GM21737 (cell line): ENCODE data around the gene ZC3H12A.
A peak's percentile ranks its signal among the peaks of the same experiment; 100 is the strongest.
"Not testable (repeated sequence)": the region's sequence is repeated elsewhere in the genome, so short reads cannot be mapped to it uniquely, and the experiment has no call there.

Source experiments
- ATAC-seq: cut with Tn5 transposase; IDR thresholded peaks from one replicate; pipeline ENCODE4 v1.9.1; 2021; ENCODE audit warnings: mild to moderate bottlenecking, moderate library complexity; ENCODE audit not compliant: unreplicated experiment

Gene ZC3H12A

DNA sequence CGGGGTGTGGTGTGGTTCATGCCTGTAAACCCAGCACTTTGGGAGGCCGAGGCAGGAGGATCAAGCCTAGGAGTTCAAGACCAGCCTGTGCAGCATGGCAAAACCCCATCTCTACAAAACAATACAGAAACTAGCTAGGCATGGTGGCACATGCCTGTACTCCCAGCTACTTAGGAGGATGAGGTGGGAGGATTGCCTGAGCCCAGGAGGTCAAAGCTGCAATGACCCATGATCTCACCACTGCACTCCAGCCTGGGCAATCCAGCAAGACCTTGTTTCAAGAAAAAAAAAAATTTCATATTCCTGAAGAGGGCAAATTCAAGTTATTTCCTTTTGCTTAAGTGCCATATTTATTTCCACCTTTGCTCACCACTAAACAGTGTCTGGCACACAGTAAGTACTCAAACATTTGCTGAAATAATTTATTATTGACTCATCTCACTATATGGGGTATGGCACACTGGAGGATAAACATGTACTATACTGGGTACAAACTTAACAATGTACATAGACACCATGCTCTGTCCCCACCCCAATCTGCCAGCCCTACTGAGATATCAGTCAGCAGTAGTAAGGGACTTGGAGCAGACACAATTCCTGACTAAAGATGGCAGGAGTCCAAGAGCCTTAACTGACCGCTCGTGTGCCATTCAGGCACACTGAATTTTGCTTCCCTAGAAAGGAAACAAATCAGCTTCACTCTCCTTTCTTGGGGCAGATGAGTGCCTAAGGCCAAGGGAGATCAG is 24.7 kb downstream of the ZC3H12A start:
- ATAC-seq: no peak

DNA sequence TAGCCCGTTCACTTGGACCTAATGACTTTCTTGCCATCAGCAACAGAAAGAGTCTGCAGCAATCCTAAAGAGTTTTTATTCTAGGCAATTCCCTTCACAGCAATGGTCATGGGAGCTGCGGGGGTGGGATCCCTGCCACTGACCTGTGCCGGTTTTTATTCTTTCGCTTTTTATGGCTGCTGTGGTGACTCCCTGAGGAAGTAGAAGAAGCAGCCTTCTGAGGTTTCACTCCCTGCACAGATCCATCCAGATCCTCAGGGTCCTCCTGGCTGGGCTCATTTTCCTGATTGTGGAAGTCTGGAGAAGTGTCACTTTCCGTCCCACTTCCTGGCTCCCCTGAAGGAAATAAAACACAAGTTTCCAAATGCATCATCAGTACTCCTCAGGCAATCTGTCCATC is 27.3 kb downstream of the ZC3H12A start:
- ATAC-seq: no peak

DNA sequence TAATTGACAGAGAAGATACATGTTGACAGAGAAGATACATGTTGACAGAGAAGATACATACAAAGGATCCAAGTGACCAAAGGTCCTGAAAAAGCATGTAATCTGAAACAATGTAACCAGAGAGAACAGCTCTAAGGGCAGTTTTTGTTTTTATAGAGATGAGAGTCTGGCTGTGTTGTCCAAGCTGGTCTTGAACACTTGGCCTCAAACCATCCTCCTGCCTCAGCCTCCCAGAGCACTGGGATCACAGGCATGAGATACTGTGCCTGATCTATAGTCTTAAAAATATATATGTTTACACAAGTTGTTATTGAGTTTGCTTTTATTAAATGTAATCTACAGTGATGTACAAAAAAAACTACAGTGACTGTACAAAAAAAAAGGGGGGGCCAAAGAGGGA is 27.7 kb downstream of the ZC3H12A start:
- ATAC-seq: no peak

DNA sequence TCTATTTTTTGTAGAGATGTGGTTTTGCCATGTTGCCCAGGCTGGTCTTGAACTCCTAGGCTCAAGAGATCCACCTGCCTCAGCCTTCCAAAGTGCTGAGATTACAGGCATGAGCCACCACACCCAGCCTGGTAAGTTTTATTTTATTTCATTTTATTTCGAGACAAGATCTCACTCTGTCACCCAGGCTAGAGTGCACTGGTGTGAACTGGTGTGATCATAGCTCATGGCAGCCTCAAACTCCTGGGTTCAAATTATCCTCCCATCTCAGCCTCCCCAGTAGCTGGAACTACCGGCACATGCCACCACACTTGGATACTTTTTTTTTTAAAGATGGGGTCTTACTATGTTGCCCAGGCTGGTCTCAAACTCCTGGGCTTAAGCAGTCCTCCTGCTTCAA is 28.4 kb downstream of the ZC3H12A start:
- not testable (repeated sequence) for ATAC-seq

DNA sequence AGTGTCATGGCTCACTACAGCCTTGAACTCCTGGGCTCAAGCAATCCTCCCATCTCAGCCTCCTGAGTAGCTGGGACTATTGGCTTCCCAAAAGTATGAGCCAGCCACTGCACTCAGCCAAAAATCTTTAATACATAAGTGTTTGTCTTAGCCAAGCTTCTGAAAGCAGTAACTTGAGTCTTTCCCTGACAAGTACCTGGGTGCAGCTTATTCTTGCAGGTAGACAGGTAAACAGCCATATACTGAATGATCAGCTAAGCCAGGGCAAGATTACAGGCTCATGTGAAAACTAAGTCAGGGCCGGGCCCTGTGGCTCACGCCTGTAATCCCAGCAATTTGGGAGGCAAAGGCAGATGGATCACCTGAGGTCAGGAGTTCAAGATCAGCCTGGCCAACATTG is 32.4 kb downstream of the ZC3H12A start:
- ATAC-seq: no peak

DNA sequence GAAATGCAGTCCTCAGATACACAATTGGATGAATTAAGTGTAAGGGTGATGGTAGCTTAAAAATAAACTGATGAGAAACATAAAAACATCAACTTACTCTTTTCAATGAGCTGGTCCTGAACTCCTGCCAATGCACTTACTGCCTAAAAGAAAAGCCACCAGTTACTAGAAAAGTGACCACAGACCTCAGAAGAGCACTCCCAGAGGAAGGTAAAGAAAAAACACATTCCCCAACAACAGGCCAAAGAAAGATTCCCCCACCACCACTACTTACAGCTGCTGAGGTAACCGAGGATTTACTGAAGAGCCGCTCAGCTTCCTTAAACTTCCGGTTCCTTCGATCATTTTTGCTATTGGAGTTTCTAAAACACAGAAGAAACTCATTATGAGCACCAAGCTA is 34.8 kb downstream of the ZC3H12A start:
- no peak for ATAC-seq

DNA sequence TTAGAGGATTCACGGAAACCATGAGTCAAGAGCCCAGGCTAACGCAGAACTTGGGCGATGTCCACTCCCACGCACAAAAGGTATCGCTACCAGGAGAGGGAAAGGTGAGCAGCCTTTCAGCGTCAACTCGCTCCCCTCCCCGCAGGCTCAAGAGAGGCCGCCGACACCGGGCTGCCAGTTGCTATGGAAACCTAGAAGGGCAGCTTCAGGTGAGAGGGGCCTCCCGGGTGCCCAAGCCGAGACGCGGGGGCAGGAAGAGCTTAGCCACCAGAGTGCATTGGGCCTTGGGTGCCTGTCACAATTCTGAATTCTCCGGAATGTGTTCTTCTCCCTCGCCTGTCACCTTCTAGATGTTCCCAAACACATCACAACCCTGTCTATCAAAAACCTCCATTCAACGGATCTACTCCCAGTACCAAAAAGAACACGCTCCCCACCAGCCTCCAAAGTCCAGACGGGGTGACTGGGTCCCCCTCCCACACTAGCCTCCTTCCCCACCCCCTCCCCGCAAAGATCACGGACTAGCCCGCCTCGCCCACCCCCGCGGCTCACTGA is 39.5 kb downstream of the ZC3H12A start:
- peak; percentile 19 for ATAC-seq

DNA sequence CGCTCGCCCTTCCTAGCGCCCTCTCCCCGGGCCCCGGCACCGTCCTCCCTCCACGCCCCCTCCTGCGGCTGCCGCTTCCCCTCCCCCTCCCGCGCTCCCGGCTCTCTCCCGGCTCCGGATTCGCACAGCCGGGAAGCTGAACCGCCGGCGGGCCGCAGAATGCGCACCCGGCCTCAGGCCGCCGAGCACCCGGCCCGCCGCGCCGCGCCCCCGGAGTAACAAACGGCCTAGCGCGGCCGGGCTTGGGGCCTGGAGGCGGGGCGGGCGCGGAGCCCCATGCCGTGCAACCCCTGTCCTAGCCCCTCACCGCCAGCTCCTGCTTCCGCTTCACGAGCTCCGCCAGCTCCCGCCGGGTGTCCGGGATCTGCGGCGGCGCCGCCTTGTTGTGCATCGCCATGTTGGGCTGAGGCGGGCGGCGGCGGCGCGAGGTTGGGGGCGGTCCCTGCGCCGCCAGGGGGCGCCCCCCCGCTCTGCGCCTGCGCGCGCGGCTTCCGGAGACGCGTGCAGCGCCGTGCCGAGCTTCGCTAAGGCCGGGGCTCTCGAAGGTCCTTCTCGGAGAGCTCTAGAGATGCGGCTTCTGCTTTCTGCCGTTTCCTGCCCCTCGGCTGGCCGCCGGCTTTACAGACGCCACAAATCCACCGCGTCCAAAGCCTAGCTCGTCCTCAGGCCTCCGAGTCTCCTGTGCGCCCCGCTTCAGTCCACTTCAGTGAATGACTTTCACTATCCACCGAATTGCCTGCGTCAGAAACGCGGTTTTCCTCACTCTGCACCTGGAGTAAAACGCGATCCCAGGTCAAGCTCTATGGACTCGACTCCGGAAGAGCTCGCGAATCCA is 40.2 kb downstream of the ZC3H12A start, which contains the start of gene MEAF6:
MEAF6 (minus strand) TSS at position 417 of the 835 bp plus-strand sequence; CDS start at position 397, 20 bp downstream.
- peak; percentile 92 for ATAC-seq

DNA sequence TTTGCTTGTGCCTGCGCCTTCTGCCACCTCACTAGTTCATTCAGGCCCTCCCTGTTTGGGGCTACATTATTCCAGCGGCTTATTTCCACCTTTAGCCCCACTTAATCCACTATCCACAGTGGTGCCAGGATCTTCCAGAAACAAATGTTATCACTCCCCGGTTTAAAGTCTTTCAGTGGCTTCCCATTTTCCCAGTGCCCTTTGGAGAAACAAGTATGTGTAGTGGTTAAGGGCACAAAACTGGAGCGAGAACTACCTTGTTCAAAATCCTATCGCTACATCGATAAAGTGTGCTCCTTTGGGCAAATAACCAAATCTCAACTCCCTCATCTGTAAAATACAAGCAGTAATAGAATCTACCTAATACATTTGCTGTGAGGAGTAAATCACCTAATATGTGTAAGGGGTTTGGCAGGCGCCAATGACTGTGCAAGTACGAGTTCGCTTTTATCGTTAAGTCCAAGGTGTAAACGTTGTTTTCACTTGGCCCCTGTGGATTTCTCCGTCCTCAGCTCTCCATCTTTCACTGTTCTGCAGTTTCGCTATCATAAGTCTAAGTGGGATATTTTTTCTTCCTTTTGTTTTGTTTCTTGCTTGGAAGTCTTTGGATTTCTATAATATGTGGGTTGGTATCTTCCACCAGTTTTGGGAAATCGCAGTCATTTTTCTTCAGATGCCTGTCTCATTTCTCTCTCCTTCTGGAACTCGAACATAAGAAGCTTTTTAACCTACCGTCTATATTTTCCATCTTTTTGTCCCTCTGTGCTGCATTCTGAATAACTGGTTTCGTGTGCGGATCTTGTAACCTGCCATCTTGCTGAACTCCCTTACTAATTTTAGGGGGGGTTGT is 41.0 kb downstream of the ZC3H12A start:
- ATAC-seq: no peak

DNA sequence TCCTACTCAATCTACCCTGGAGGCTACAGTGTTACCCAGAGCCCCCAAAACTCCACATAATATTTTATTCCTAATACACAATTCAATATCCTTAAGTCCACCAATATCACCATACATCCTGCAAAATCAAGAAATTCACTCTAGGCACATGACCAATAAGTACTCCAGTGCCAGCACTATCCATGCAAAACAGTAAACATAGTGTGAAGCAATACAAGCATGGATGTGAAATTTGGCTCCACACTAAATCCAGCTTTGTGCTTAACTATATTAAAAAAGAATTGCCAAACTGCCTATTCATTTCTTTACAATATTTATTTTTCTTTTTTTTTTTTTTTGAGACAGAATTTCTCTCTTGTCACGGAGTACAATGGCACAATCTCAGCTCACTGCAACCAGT is 43.2 kb downstream of the ZC3H12A start:
- no peak for ATAC-seq

DNA sequence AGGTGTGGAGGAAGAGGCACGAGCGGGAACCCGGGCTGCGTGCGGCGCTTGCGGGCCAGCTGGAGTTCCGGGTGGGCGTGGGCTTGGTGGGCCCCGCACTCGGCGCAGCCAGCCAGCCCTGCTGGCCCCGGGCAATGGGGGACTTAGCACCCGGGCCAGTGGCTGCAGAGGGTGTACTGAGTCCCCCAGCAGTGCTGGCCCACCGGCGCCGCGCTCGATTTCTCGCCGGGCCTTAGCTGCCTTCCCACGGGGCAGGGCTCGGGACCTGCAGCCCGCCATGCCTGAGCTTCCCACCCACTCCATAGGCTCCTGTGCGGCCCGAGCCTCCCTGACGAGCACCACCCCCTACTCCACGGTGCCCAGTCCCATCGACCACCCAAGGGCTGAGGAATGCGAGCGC is 43.9 kb downstream of the ZC3H12A start:
- not testable (repeated sequence) for ATAC-seq

DNA sequence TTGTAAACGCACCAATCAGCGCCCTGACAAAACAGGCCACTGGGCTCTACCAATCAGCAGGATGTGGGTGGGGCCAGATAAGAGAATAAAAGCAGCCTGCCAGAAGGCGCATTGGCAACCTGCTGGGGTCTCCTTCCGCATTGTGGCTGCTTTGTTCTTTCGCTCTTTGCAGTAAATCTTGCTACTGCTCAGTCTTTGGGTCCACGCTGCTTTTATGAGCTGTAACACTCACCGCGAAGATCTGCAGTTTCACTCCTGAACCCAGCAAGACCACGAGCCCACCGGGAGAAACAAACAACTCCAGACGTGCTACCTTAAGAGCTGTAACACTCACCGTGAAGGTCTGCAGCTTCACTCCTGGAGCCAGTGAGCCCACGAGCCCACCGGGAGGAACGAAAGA is 44.5 kb downstream of the ZC3H12A start:
- not testable (repeated sequence) for ATAC-seq

DNA sequence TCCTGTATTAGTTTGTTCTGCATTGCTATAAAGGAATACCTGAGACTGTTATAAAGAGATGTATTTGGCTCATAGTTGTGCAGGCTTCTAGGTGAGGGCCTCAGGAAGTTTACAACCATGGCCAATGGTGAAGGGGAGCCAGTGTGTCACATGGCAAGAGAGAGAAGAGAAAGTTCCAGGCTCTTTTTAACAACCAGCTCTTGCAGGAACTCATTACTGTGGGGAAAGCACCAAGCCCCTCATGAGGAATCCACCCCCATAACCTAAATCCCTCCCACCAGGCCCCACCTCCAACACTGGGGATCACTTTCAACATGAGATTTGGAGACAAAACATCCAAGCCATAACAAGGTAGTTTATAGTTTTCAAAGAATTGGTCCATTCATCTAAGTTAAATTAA is 45.2 kb downstream of the ZC3H12A start:
- no peak for ATAC-seq

DNA sequence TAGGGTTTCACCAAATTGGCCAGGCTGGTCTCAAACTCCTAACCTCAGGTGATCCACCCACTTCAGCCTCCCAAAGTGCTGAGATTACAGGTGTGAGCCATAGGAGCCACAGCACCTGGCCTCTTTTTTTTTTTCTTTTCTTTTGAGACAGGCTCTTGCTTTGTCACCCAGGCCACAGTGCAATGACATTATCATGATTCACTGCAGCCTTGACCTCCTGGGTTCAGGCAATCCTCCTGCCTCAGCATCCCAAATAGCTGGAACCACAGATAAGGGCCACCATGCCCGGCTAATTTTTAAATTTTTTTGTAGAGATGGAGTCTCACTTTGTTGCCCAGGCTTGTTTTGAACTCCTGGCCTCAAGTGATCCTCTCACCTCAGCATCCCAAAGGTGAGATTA is 55.5 kb downstream of the ZC3H12A start:
- not testable (repeated sequence) for ATAC-seq

DNA sequence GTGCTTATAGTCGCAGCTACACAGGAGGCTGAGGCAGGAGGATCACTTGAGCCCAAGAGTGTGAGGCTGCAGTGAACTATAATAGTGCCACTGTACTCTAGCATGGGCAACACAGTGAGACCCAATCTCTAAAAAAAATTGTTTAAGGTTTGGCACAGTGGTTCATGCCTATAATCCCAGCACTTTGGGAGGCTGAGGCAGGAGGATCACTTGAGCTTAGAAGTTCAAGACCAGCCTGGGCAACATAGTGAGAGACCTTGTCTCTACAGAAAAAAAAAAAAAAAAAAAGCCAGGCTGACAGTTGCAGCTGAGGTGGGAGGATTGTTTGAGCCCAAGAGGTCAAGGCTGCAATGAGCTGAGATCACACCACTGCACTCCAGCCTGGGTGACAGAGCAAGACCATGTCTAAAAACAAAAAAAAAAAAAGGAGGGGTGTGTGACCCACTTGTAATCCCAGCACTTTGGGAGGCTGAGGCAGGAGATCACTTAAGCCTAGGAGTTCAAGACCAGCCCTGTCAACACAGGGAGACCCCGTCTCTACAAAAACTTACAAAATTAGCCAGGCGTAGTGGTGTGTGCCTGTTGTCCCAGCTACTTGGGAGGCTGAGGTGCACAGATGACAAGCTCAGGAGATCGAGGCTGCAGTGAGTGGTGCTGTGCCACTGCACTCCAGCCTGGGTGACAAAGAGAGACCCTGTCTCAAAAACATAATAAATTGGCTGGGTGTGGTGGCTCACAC is 58.2 kb downstream of the ZC3H12A start:
- not testable (repeated sequence) for ATAC-seq

DNA sequence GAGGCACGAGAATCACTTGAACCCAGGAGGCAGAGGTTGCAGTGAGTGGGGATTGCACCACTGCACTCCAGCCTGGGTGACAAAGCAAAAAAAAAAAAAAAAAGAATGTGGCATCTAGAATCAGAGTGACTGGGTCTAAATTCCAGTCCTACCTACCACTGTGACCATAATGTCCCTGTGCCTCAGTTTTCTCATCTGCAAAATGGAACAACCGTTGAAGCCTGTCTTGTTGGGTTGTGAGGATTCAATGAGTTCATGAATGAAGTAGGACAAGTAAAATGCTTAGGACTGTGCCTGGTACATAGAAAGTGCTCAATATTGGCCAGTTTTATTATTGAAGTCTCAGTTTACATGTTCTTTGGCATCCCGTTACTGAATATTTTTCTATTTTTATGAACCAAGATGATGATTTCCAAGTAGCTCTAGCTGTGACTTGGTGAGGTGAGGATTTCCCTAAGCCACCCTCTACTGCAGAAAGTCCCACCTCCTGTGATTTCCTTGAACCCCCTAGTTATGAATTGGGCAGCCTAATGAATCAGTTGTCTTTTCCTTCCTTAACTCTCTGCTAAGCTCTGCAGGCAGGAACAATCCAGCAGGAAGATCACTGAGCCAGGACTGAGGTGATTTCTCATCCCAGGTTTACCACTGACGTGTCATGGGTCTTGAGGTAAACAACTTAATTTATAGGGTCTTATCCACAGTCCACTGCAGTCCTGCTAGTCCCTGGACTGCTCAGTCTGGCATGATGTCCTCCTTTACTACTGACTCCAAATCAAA is 59.1 kb downstream of the ZC3H12A start:
- no peak for ATAC-seq
